Keratinocyte (primary cell): ENCODE results near the gene DPH1.

Experiments used
- CTCF ChIP-seq, 3 experiments: IDR thresholded peaks in 1 of 3; conservative IDR thresholded peaks in 1 of 3; optimal IDR thresholded peaks in 1 of 3; 2 replicates in 2 of 3; 3 replicates in 1 of 3; pipeline versions ENCODE3 to v1.5.1; 2011; ENCODE audit warnings: low read length in 3 of 3, mild to moderate bottlenecking in 3 of 3, moderate library complexity in 2 of 3, control low read depth in 1 of 3, inconsistent platforms in 1 of 3; ENCODE audit not compliant: insufficient read depth in 2 of 3; ENCODE audit errors: extremely low read depth in 1 of 3
- EZH2 ChIP-seq: IDR thresholded peaks from one replicate; pipeline ENCODE4 v1.6.1; 2012; ENCODE audit warnings: inconsistent platforms, mild to moderate bottlenecking, low read length, moderate library complexity

DNA sequence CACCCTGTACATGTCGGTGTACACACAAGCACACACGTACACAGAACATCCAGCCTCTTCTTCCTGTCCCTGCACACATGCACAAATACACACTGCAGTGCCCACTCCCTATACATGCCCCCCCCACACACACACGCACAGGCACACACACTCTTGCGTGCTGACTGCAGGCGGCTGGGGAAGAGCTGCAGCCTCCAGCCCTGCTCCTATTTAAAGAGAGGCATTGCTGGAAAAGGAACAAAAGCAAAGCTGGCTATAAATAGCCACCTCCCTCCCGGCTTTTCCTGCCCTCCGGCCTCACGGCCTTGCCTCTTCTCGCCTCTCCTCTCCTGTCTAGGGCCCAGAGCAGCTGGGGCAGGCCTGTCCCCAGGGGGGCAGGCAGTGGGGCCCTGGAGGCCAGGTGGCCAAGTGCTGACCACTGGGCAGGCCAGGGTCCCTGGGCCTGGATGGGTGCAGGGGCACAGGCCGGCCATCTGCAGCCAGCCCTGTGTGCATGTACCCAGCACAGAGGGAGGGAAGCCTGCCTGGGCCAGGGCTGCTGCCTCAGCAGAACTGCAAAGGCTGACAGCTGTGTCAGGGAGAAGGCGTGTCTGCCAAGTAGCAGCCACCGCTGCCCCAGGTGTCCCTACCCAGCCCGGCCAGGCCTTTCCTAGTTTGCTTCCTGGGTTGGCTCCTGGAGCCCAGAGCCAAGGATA is 30.2 kb upstream of the DPH1 start:
- TF ChIP-seq CTCF (optimal IDR thresholded peaks at IDR 0.05 in 1 of 3, IDR thresholded peaks at IDR 0.05 in 1 of 3, conservative IDR thresholded peaks at IDR 0.05 in 1 of 3; ENCODE audit: extremely low read depth in 1 of 3, insufficient read depth in 2 of 3, low read length in 3 of 3): no peak
- no peak for TF ChIP-seq EZH2
